Rectal smooth muscle tissue (tissue), 1 donor: ENCODE data around the gene MARK1.

Source experiments
- H3K27ac ChIP-seq: one replicate; pipeline ENCODE4 v1.7.0; 2013; ENCODE audit warnings: low read depth, low read length, inconsistent platforms
- H3K27me3 ChIP-seq: one replicate; pipeline ENCODE4 v1.7.0; 2013; ENCODE audit warnings: low read length; ENCODE audit not compliant: control insufficient read depth, insufficient read depth
- H3K36me3 ChIP-seq: one replicate; pipeline ENCODE4 v1.7.0; 2013; ENCODE audit warnings: low read length; ENCODE audit not compliant: control insufficient read depth, insufficient read depth
- H3K4me1 ChIP-seq: one replicate; pipeline ENCODE4 v1.7.0; 2013; ENCODE audit warnings: low read length; ENCODE audit not compliant: control insufficient read depth, insufficient read depth
- H3K4me3 ChIP-seq: one replicate; pipeline ENCODE4 v1.7.0; 2013; ENCODE audit warnings: low read length
- H3K9ac ChIP-seq: one replicate; pipeline ENCODE4 v1.7.0; 2013; ENCODE audit warnings: low read length

Gene MARK1

GRCh38 chr1:220511179-220511578 is 16.8 kb upstream of the MARK1 start:
- H3K27ac ChIP-seq = no peak overlapping the region
- H3K4me1 ChIP-seq = no peaks in the 10 kb centered on the region
- H3K36me3 ChIP-seq = no peaks in the 10 kb centered on the region
- H3K4me3 ChIP-seq = no peak overlapping the region
- no peaks in the 10 kb centered on the region for H3K27me3 ChIP-seq
- H3K9ac ChIP-seq = no peak overlapping the region

- Histone ChIP-seq H3K27ac (no peak overlapping the region), H3K27me3 (no peaks in the 10 kb centered on the region), H3K4me1 (no peaks in the 10 kb centered on the region), H3K4me3 (no peak overlapping the region), H3K36me3 (no peaks in the 10 kb centered on the region), H3K9ac (no peak overlapping the region)
These were observed 16.2 kb upstream of the MARK1 start for GRCh38 chr1:220511785-220512184.

DNA sequence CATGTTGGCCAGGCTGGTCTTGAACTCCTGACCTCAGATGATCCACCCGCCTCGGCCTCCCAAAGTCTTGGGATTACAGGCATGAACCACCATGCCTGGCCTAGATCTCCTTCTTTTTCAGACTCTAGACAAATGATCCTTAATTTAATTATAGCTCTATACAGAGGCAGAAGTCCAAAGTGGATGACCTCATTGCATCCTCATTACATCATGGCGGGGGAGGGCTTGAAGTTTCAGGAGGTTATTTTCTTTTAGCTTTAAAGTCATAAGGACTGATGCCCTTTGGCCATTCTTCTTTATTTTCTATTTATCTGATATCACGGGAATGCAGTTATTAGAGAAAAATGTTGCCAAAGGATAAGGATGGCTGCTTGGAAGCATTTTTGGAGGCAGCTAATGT is 14.1 kb upstream of the MARK1 start:
- Histone ChIP-seq H3K27ac (no peak overlapping the region), H3K36me3 (no peaks in the 10 kb centered on the region), H3K27me3 (no peaks in the 10 kb centered on the region), H3K4me3 (no peak overlapping the region), H3K4me1 (no peaks in the 10 kb centered on the region), H3K9ac (no peak overlapping the region)

GRCh38 chr1:220514256-220514655 is 13.7 kb upstream of the MARK1 start:
- H3K27ac ChIP-seq = no peak overlapping the region
- no peaks in the 10 kb centered on the region for H3K4me1 ChIP-seq
- H3K9ac ChIP-seq = no peak overlapping the region
- H3K4me3 ChIP-seq = no peak overlapping the region
- no peaks in the 10 kb centered on the region for H3K27me3 ChIP-seq
- no peaks in the 10 kb centered on the region for H3K36me3 ChIP-seq

- Histone ChIP-seq H3K4me1 (no peaks in the 10 kb centered on the region), H3K36me3 (no peaks in the 10 kb centered on the region), H3K27me3 (no peaks in the 10 kb centered on the region), H3K9ac (no peak overlapping the region), H3K4me3 (no peak overlapping the region), H3K27ac (no peak overlapping the region)
These were observed 11.8 kb upstream of the MARK1 start for GRCh38 chr1:220516014-220516721.

- H3K4me3 ChIP-seq = no peak overlapping the region
- H3K36me3 ChIP-seq = no peaks in the 10 kb centered on the region
- no peaks in the 10 kb centered on the region for H3K4me1 ChIP-seq
- H3K27me3 ChIP-seq = no peaks in the 10 kb centered on the region
- no peak overlapping the region for H3K27ac ChIP-seq
- H3K9ac ChIP-seq = no peak overlapping the region
These were observed 11.3 kb upstream of the MARK1 start for GRCh38 chr1:220516722-220517042.

DNA sequence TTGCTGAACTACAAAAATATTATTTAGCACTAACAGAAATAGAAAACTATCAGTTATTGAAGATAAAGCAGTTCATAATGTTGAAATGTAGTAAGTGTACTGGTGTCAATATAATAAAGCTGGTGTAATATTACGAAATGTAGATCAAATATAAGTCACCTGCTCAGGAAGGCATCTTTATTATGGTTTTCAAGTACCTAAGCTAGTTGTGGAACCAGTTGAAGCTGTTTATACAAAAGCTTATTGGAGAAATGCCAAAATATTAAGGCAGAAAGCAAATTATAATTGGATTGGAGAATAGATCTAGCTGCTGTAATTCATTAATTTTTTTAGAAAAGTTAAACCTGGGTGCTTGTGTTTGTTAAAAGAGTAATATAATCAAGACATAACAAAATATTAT is 6.2 kb upstream of the MARK1 start:
- Histone ChIP-seq H3K27me3 (no peaks in the 10 kb centered on the region), H3K4me1 (no peaks in the 10 kb centered on the region), H3K27ac (no peak overlapping the region), H3K4me3 (no peak overlapping the region), H3K36me3 (no peaks in the 10 kb centered on the region), H3K9ac (no peak overlapping the region)

DNA sequence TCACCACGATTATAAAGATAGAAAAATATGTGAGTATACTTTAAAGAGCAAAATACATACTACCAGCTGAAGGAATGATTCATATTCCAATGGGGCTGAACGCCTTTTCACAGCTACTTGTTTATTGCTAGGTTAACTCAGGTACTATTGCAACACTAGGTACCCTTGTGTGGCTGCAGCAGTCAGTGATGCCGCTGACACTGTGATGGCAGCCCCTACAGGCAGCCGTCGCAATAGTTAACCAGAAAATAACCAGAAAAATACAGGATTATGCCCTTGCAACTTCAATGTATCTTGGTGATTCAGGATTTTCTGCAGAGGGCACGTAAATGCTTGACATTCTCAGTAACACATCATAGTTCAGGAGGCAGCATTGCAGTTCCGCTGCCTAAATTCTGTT is 1.6 kb upstream of the MARK1 start:
- Histone ChIP-seq H3K27me3 (peaks cover 3% of the 10 kb centered on the region), H3K9ac (no peak overlapping the region), H3K36me3 (no peaks in the 10 kb centered on the region), H3K4me1 (peaks cover 5% of the 10 kb centered on the region), H3K27ac (no peak overlapping the region), H3K4me3 (no peak overlapping the region)

DNA sequence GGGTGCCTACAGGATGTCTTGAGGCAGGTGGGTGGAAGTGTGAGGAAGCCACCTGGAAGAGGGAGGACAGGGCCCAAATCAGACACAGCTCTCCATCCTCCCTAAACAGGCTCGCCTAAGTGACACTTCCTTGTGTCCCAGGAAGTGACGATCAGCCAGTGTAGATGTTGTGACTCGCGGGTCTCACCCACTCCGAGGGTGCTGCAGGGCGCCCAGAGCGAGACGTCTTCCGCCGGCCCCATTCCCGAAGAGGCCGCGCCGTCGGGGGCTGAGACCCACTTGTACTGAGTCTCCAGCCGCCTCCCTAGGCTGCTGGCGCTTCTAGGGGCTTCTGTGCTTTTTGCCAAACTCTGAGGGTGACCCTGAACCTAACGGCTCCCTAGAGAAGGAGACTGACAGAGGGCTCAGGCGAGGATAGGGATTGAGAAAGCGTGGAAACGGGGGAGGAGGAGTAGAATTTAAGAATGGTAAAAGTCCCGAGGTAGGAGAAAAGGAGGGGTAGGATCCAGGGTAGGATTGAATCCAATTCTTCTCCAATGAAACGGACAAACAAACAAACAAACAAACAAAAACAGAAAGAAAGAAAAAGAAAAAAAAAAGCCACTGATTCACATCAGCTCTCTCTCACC is 543 bp upstream of the MARK1 start:
- H3K27ac ChIP-seq = peak overlapping the region; percentile 48
- H3K4me3 ChIP-seq = peak overlapping the region; percentile 77
- no peak overlapping the region for H3K9ac ChIP-seq
- H3K27me3 ChIP-seq = peaks cover 3% of the 10 kb centered on the region
- peaks cover 5% of the 10 kb centered on the region for H3K4me1 ChIP-seq
- no peaks in the 10 kb centered on the region for H3K36me3 ChIP-seq

DNA sequence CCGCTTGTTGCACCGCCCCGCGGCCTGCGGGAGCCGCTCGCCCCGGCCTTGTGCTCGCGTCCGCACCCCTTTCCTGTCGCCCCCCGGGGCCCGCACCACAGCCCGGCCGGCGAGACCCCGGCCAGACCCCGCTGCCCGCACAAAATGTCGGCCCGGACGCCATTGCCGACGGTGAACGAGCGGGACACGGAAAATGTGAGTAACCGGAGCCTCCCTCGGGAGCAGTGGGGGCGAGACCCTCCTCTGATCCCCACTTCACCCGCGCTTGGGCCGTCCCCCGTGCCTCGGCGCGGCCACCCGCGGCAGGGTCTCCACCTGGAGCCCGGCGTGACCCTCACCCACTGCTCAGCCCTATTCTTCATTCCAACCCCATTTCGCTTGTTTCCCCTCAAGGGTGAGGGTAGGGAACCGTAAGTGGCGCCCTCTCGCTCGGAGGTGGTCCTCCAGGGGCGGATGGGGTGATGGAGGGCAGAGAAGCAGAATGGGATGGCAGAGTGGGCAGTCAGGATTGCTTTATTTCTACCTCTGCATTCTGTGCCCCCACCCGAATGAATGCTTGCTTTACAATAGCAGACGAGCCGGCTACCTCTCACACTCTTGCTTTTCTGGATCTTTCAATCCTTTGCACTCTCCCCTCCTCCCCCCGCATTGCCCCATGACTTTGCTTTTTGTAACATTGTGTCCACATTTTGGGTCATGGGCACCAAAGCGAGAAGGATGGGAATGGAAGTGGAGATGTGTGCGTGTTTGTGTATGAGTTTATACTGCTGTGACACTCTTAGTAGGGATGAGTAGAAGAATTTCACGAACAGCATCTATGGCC is 954 bp downstream of the MARK1 start:
- Histone ChIP-seq H3K36me3 (no peaks in the 10 kb centered on the region), H3K27ac (peak overlapping the region; percentile 78), H3K27me3 (peaks cover 3% of the 10 kb centered on the region), H3K4me1 (peaks cover 5% of the 10 kb centered on the region), H3K4me3 (peak overlapping the region; percentile 77), H3K9ac (peak overlapping the region; percentile 19)

- peaks cover 3% of the 10 kb centered on the region for H3K27me3 ChIP-seq
- H3K27ac ChIP-seq = no peak overlapping the region
- H3K36me3 ChIP-seq = no peaks in the 10 kb centered on the region
- H3K4me1 ChIP-seq = peaks cover 5% of the 10 kb centered on the region
- no peak overlapping the region for H3K9ac ChIP-seq
- peak overlapping the region; percentile 77 for H3K4me3 ChIP-seq
These were observed 1.6 kb downstream of the MARK1 start for GRCh38 chr1:220529521-220530020.

DNA sequence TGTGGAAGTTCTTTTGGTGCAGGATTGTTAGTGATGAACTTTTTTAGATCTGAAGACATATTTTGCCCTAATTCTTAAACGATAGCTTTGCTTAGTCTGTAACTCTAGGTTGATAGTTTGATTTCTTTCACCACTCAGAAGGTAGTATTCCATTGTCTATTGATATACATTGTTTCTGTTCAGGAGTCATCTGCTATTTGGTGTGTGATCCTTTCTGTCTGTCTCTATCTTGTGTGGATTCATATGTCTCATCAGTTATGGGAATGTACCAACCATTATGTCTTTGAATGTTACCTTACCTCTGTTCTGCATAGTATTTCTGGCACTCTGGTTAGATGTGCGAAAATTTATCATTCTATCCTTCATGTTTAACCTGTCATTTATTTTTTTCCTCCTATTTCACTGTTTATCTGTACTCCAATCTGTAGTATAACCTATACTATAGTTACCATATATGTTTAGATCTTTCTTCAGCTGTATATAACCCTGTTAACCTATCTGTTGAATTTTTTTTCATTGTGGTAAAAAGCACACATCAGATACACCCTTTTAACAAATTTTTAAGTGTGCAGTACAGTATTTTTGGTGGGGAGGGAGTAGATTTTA is 5.7 kb downstream of the MARK1 start:
- Histone ChIP-seq H3K36me3 (no peaks in the 10 kb centered on the region), H3K9ac (no peak overlapping the region), H3K4me3 (no peak overlapping the region), H3K4me1 (peaks cover 2% of the 10 kb centered on the region), H3K27me3 (no peaks in the 10 kb centered on the region), H3K27ac (no peak overlapping the region)
